ENCODE measurements around the gene RXRG.

DNA sequence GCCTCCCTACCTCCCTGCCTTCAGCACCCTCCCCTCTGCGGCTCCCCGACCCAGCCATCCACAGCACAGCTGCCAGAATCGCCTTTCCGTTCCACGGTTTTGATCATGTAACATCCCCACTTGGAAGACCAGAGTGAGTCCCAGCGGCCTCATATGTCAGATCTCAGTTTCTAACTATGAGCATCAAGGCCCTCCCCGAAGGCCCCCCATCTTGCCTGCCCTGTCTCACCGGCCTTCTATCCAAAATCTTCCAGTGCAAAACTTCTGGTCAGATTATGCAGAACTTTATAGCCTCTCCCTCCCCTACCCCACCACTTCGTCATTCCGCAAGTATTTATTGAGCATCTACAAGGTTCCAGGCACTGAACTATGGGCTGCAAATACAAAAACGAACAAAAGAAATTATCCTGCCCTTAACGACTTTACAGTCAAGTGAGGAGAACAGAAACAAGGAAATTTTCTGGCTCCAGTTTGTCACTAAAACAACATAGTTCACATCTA, 68.1 kb downstream of the RXRG start:
- TF ChIP-seq POLR2A (IDR thresholded peaks at IDR 0.05) = no peak
- TF ChIP-seq, protein P1, sequence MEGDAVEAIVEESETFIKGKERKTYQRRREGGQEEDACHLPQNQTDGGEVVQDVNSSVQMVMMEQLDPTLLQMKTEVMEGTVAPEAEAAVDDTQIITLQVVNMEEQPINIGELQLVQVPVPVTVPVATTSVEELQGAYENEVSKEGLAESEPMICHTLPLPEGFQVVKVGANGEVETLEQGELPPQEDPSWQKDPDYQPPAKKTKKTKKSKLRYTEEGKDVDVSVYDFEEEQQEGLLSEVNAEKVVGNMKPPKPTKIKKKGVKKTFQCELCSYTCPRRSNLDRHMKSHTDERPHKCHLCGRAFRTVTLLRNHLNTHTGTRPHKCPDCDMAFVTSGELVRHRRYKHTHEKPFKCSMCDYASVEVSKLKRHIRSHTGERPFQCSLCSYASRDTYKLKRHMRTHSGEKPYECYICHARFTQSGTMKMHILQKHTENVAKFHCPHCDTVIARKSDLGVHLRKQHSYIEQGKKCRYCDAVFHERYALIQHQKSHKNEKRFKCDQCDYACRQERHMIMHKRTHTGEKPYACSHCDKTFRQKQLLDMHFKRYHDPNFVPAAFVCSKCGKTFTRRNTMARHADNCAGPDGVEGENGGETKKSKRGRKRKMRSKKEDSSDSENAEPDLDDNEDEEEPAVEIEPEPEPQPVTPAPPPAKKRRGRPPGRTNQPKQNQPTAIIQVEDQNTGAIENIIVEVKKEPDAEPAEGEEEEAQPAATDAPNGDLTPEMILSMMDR (IDR thresholded peaks at IDR 0.05) = no peak
